ENCODE measurements around the gene SNX13. TPM values are rescaled to one million over a fixed set of nuclear protein-coding genes. Genes with fewer than 3 reads are reported as not detected.

The SNX13 gene
- total and polyA plus RNA-seq, 9 of the 15 experiments (the other 6 are each of a cell fraction or from before 2014, with no cell fraction given): 5.6 to 33.2 (median 25.4) TPM

DNA sequence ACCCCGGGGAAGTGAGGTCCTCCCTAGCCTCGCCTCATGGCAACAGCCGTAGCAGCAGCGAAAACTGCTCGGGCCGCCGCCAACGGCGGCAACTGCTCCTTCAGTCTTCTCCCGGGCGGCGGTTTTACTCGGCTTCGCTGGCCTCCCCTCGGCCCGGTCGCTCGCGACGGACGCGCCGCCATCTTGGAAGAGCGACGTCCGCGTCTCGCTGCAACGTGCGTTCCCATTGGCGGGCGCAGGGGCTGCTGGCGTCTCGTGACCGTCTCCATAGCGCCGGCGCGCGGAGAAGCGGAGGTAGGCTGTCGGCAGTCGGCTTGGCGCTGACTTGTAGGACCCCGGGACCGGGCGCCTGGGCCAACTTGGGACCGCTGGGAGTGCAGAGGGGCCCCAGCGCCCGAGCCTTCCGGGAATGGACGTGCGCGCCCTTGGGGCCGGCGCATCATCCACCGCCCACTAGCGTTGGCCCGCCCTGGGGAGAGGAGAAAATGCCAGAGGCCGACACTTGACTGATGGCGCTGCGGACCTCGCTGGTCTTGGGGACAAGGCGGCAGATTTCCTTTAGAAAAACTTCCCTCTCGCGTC is at the start of gene SNX13 (continued):
- TF ChIP-seq HMG20B (CRISPR knock-in tag; IDR thresholded peaks at IDR 0.05): no peak
- no peak for TF ChIP-seq CBX8 (IDR thresholded peaks at IDR 0.05; ENCODE audit: borderline replicate concordance, extremely low read depth, low read depth, low read length, poor library complexity, severe bottlenecking)
- TF ChIP-seq, protein P1, sequence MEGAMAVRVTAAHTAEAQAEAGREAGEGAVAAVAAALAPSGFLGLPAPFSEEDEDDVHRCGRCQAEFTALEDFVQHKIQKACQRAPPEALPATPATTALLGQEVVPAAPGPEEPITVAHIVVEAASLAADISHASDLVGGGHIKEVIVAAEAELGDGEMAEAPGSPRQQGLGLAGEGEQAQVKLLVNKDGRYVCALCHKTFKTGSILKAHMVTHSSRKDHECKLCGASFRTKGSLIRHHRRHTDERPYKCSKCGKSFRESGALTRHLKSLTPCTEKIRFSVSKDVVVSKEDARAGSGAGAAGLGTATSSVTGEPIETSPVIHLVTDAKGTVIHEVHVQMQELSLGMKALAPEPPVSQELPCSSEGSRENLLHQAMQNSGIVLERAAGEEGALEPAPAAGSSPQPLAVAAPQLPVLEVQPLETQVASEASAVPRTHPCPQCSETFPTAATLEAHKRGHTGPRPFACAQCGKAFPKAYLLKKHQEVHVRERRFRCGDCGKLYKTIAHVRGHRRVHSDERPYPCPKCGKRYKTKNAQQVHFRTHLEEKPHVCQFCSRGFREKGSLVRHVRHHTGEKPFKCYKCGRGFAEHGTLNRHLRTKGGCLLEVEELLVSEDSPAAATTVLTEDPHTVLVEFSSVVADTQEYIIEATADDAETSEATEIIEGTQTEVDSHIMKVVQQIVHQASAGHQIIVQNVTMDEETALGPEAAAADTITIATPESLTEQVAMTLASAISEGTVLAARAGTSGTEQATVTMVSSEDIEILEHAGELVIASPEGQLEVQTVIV (CRISPR knock-in tag; IDR thresholded peaks at IDR 0.05; ENCODE audit: borderline replicate concordance): no peak
- no peak for TF ChIP-seq KLF6 (CRISPR knock-in tag; IDR thresholded peaks at IDR 0.05; ENCODE audit: borderline replicate concordance)
- TF ChIP-seq, protein P2, sequence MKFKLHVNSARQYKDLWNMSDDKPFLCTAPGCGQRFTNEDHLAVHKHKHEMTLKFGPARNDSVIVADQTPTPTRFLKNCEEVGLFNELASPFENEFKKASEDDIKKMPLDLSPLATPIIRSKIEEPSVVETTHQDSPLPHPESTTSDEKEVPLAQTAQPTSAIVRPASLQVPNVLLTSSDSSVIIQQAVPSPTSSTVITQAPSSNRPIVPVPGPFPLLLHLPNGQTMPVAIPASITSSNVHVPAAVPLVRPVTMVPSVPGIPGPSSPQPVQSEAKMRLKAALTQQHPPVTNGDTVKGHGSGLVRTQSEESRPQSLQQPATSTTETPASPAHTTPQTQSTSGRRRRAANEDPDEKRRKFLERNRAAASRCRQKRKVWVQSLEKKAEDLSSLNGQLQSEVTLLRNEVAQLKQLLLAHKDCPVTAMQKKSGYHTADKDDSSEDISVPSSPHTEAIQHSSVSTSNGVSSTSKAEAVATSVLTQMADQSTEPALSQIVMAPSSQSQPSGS (CRISPR knock-in tag; IDR thresholded peaks at IDR 0.05): no peak
- TF ChIP-seq TFAM (CRISPR knock-in tag; conservative IDR thresholded peaks at IDR 0.05): no peak
- TF ChIP-seq ZNF583 (CRISPR knock-in tag; IDR thresholded peaks at IDR 0.05): no peak
- TF ChIP-seq PURB (CRISPR knock-in tag; IDR thresholded peaks at IDR 0.05; ENCODE audit: low read depth): no peak
- TF ChIP-seq MLX (CRISPR knock-in tag; conservative IDR thresholded peaks at IDR 0.05): no peak
- TF ChIP-seq ZNF77 (CRISPR knock-in tag; IDR thresholded peaks at IDR 0.05): no peak
- no peak for TF ChIP-seq SNIP1 (IDR thresholded peaks at IDR 0.05; ENCODE audit: low read depth)
- peak; percentile 74 for TF ChIP-seq EP400 (IDR thresholded peaks at IDR 0.05)
- no peak; the same call in 1 of the 2 replicates for TF ChIP-seq ZNF589 (CRISPR knock-in tag; IDR thresholded peaks at IDR 0.05; ENCODE audit: low read depth)
- TF ChIP-seq, protein P3, sequence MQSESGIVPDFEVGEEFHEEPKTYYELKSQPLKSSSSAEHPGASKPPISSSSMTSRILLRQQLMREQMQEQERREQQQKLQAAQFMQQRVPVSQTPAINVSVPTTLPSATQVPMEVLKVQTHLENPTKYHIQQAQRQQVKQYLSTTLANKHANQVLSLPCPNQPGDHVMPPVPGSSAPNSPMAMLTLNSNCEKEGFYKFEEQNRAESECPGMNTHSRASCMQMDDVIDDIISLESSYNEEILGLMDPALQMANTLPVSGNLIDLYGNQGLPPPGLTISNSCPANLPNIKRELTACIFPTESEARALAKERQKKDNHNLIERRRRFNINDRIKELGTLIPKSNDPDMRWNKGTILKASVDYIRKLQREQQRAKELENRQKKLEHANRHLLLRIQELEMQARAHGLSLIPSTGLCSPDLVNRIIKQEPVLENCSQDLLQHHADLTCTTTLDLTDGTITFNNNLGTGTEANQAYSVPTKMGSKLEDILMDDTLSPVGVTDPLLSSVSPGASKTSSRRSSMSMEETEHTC (IDR thresholded peaks at IDR 0.05): peak; percentile 96
- TF ChIP-seq RBM22 (IDR thresholded peaks at IDR 0.05; ENCODE audit: low read depth, low read length, poor library complexity, severe bottlenecking): no peak
- no peak for TF ChIP-seq CBFA2T3 (IDR thresholded peaks at IDR 0.05)
- TF ChIP-seq CBX1 (IDR thresholded peaks at IDR 0.05; ENCODE audit: low read depth): 0 out of 2 replicates have a peak, but pooled peaks have one; percentile 37
- TF ChIP-seq SNAPC5 (CRISPR knock-in tag; IDR thresholded peaks at IDR 0.05): no peak

All from K562 (cell line).